Activated CD8-positive, alpha-beta T cell treated with anti-CD3 and anti-CD28 coated beads for 36 hours (primary cell): ENCODE results near the gene SLC4A8. TPM values are rescaled to one million over a fixed set of nuclear protein-coding genes. Genes with fewer than 3 reads are reported as not detected.

ENCODE experiments used
- ATAC-seq: fragments of 200-7000 bp; cut with Tn5 transposase; one replicate; pipeline ENCODE4 v1.10.0; 2021; ENCODE audit warnings: mild to moderate bottlenecking, moderate library complexity
- CTCF ChIA-PET: fragments of 350-600 bp; sonication (Branson Sonifier 250); formaldehyde crosslinking; loops from one replicate; lab custom pipeline; 2021; ENCODE audit warnings: antibody characterized with exemption; lab: Charles Lee
- POLR2A ChIA-PET: fragments of 350-600 bp; sonication (Branson Sonifier 250); formaldehyde crosslinking; loops from one replicate; lab custom pipeline; 2021; ENCODE audit warnings: antibody characterized with exemption; lab: Charles Lee
- DNase-seq: peaks from one replicate; pipeline ENCODE4 v3.0.0-alpha.2; 2020
- H3K27ac Mint-ChIP-seq: one replicate; pipeline ENCODE4 v1.8.0; 2021; ENCODE audit warnings: mild to moderate bottlenecking, mixed read lengths
- H3K27me3 Mint-ChIP-seq: one replicate; pipeline ENCODE4 v1.8.0; 2021; ENCODE audit warnings: mixed read lengths
- H3K36me3 Mint-ChIP-seq: one replicate; pipeline ENCODE4 v1.8.0; 2021; ENCODE audit warnings: low read depth, mixed read lengths
- H3K4me1 Mint-ChIP-seq: one replicate; pipeline ENCODE4 v1.8.0; 2021; ENCODE audit warnings: low read depth, mixed read lengths
- H3K4me3 Mint-ChIP-seq: one replicate; pipeline ENCODE4 v1.8.0; 2021; ENCODE audit warnings: mild to moderate bottlenecking, moderate library complexity, mixed read lengths
- H3K9me3 Mint-ChIP-seq: one replicate; pipeline ENCODE4 v1.8.0; 2021; ENCODE audit warnings: mixed read lengths
- intact Hi-C: fragments of 100-400 bp; cut with micrococcal nuclease; formaldehyde crosslinking; loops from one replicate; pipeline ENCODE4 v1.10.0; 2022
- total RNA-seq, 2 experiments: library from RNA; stranded (reverse); gene quantifications; one replicate each; pipeline ENCODE4 v1.2.3, GENCODE V29; 2021
- TF ChIP-seq, protein P1 (sequence below): fragments of 200-600 bp; IDR thresholded peaks from one replicate; pipeline ENCODE4 v1.8.0; 2022; ENCODE audit warnings: antibody characterized with exemption, mild to moderate bottlenecking

The SLC4A8 gene
- total RNA-seq, 2 experiments from 2014 or later: 1.1 to 2.7 TPM

DNA sequence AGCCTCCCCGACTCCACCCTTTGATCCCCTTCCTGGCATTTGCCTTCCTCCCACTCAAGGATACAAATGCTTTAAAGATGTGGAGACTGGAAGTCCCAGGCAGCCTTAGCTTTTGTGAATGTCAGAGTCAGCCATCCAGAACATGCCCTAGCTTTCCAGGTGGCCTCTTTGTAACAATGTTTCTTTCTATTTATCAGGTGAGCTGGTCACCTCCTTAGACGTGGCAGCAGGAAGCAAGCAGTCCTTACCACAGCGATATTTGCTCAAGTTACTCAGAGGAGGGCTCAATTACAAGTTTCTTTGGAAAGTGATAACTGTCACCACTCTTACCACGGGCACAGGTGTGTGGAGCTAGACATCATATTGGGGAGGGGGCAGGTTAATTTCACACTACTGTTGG is 38.3 kb upstream of the SLC4A8 start:
- intact Hi-C loops: no loop called here
- TF ChIP-seq, protein P1, sequence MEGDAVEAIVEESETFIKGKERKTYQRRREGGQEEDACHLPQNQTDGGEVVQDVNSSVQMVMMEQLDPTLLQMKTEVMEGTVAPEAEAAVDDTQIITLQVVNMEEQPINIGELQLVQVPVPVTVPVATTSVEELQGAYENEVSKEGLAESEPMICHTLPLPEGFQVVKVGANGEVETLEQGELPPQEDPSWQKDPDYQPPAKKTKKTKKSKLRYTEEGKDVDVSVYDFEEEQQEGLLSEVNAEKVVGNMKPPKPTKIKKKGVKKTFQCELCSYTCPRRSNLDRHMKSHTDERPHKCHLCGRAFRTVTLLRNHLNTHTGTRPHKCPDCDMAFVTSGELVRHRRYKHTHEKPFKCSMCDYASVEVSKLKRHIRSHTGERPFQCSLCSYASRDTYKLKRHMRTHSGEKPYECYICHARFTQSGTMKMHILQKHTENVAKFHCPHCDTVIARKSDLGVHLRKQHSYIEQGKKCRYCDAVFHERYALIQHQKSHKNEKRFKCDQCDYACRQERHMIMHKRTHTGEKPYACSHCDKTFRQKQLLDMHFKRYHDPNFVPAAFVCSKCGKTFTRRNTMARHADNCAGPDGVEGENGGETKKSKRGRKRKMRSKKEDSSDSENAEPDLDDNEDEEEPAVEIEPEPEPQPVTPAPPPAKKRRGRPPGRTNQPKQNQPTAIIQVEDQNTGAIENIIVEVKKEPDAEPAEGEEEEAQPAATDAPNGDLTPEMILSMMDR: no peak
- ChIA-PET CTCF (no interaction called here), POLR2A (interaction anchor here (1.0 to 1.4 kb wide), 3 partner anchors 8 to 26 kb away, joined by 3 to 5 read pairs (median 4); no protein-coding TSS in a partner anchor)
- no peaks in the 10 kb centered on the region for H3K9me3 Mint-ChIP-seq
- DNase-seq: no peak
- no peak overlapping the region for H3K27ac Mint-ChIP-seq
- peaks cover 26% of the 10 kb centered on the region for H3K36me3 Mint-ChIP-seq
- H3K4me1 Mint-ChIP-seq: peaks cover 64% of the 10 kb centered on the region
- H3K27me3 Mint-ChIP-seq: no peaks in the 10 kb centered on the region
- ATAC-seq: no peak
- H3K4me3 Mint-ChIP-seq: no peak overlapping the region

DNA sequence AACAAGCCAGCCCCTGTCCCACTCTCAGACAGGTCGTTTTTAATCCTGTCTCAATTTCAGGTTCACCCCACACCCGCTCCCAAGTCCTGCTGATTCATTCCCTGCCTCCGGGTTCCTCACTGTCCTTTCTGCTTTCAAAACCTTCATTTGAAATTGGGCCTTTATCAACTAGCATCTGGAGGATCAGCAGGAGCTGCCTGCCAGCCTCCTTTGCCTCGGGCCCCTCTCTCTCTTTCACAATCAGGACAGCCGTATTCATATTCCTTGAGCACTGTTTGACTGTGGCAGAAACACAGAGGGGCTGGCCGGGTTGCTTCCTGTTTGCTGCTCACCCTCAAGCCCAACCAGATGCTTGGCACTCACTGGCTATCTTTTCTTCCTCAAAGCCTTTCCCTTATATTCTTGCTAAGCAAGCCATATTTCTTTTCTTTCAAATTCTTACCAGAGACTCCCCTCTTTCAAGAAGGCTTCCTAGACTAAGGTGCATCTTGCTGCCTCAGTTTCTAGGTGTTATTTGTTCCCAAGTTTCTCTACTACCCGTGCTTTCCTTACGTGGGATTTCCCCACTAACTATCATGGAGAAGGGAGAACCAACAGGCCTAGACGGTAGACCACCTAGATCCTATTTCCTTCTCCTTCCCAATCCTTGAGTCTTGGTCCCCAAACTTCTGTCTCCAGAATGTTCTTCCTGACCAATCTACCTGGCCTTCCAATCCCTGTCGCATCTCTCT is 36.4 kb upstream of the SLC4A8 start:
- TF ChIP-seq, protein P1: no peak
- Mint-ChIP-seq H3K36me3 (peaks cover 11% of the 10 kb centered on the region), H3K4me3 (no peak overlapping the region), H3K9me3 (no peaks in the 10 kb centered on the region), H3K4me1 (peaks cover 56% of the 10 kb centered on the region), H3K27me3 (no peaks in the 10 kb centered on the region), H3K27ac (no peak overlapping the region)
- ChIA-PET POLR2A (interaction anchor here (0.6 to 4.6 kb wide), 2 partner anchors 15 to 99 kb away, joined by 3 to 30 read pairs; no protein-coding TSS in a partner anchor), CTCF (interaction anchor here (1.0 kb wide), 1 partner anchor 16 kb away, joined by 3 read pairs; no protein-coding TSS in a partner anchor)
- DNase-seq: no peak
- ATAC-seq: no peak
- intact Hi-C loops: no loop called here

DNA sequence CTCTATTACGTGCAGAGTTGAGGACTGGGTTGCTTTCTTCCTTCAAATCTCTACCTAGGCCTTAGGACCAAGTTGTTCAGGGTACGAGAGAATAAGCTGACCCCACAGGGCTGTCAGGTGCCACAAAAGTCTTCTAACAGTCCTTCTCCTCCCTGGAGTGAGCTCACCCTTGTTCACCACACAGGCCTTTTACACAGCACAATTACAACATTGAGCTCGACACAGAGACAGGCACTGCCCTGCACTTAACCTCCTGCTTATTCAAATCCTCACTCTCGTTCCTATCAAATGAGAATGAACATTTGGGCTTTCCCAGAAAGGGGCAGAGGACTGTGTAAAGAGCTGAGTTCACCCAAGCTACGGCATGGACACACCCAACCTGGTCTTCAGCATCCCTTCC is 35.8 kb upstream of the SLC4A8 start:
- POLR2A ChIA-PET: interaction anchor here (4.6 kb wide), 1 partner anchor 16 kb away, joined by 30 read pairs; no protein-coding TSS in a partner anchor

DNA sequence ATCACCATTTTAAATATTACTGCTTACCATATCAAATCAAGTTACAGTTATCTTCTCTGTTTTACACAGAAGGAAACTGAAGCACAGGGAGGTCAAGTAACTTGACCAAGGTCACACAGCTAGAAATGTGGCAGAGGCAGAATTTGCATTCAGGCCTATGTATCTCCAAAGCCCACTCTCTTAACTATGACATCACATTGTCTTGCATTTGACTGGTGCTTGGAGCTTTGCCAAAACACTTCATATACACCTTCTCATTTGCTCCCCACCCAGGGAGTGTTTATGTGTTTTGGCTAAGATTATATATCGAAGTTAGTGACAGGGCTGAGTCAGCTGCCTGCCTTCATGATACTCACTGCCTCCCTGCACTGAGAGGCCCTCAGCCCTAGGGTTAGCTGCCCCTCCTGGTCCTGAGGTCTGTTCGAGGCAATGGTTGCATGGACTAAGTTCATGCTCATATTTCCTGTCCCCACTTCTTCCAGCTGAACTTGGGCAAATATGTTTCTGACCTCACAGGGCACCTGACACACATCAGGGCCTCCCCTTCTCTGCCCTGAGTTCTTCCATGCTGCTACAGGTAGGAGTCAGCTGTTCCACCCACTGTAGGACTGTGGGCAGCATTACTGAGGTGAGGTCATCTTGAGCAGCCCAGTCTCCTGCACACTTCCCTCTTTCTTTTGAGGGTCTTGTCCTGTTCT is 35.2 kb upstream of the SLC4A8 start:
- POLR2A ChIA-PET: interaction anchor here (4.6 kb wide), 1 partner anchor 17 kb away, joined by 30 read pairs; no protein-coding TSS in a partner anchor

More for the DNA sequence above, 35.8 kb upstream of the SLC4A8 start:
- no peaks in the 10 kb centered on the region for H3K27me3 Mint-ChIP-seq
- DNase-seq (no peak), ATAC-seq (no peak)
- H3K27ac Mint-ChIP-seq: no peak overlapping the region
- H3K36me3 Mint-ChIP-seq: peaks cover 9% of the 10 kb centered on the region
- no peak overlapping the region for H3K4me3 Mint-ChIP-seq
- H3K4me1 Mint-ChIP-seq: peaks cover 56% of the 10 kb centered on the region
- H3K9me3 Mint-ChIP-seq: no peaks in the 10 kb centered on the region
- CTCF ChIA-PET: interaction anchor here (0.8 to 1.0 kb wide), 2 partner anchors 17 to 31 kb away, joined by 3 read pairs; no protein-coding TSS in a partner anchor
- TF ChIP-seq, protein P1: no peak
- intact Hi-C loops: no loop called here

More for the DNA sequence above, 35.2 kb upstream of the SLC4A8 start:
- DNase-seq (peak; percentile 70), ATAC-seq (peak; percentile 40)
- Mint-ChIP-seq H3K9me3 (no peaks in the 10 kb centered on the region), H3K27ac (peak overlapping the region; percentile 65), H3K4me1 (peaks cover 59% of the 10 kb centered on the region), H3K27me3 (no peaks in the 10 kb centered on the region), H3K36me3 (peaks cover 9% of the 10 kb centered on the region), H3K4me3 (peak overlapping the region; percentile 11)
- TF ChIP-seq, protein P1: no peak
- intact Hi-C loops: no loop called here
- CTCF ChIA-PET: interaction anchor here (0.8 to 1.2 kb wide), 3 partner anchors 17 to 430 kb away, joined by 3 to 4 read pairs (median 3); no protein-coding TSS in a partner anchor
